GM21390 (cell line): ENCODE data around the gene ITGA5.

ENCODE experiments used
- ATAC-seq: cut with Tn5 transposase; IDR thresholded peaks from one replicate; pipeline ENCODE4 v1.9.1; 2021; ENCODE audit not compliant: unreplicated experiment

The ITGA5 gene

DNA sequence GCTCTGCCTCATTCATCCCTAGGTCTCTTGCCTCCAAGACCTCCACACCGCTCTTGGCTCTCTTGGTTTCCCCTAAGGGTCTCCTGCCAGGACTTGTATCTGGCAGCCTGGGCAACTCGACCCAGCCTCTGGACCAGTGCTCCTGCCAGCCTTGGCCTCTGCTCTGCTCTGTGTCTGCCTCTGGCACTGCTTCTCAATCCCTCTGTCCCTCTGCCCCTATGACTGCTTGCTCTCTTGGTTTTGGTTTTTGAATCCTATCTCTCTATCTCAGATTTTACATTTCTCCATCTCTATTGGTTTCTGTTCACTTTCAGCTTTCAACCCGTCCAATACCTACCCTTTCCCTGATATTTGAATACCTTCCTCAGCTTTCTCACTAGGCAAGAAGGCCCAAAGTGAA is 6.3 kb downstream of the ITGA5 start:
- no peak for ATAC-seq

DNA sequence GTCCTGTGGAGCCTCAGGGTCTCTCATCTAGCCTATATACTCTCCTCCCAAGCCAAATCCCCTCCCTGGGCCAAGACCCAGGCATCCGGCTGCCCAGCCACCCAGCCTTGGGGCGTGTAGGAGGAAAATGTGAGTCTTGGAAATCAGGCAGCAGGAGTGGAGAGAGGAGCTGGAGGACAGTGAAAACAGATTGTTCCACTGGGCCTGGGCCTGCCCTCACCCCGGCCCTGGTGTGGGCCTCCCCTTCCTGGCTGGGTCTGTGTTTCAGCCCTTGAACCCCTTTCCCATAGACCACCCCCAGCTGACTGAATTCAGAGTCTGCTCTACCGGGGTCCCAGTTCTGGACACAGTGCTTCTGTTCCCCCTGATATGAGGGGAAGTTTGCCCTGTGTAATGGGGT is 6.7 kb downstream of the ITGA5 start:
- no peak for ATAC-seq

DNA sequence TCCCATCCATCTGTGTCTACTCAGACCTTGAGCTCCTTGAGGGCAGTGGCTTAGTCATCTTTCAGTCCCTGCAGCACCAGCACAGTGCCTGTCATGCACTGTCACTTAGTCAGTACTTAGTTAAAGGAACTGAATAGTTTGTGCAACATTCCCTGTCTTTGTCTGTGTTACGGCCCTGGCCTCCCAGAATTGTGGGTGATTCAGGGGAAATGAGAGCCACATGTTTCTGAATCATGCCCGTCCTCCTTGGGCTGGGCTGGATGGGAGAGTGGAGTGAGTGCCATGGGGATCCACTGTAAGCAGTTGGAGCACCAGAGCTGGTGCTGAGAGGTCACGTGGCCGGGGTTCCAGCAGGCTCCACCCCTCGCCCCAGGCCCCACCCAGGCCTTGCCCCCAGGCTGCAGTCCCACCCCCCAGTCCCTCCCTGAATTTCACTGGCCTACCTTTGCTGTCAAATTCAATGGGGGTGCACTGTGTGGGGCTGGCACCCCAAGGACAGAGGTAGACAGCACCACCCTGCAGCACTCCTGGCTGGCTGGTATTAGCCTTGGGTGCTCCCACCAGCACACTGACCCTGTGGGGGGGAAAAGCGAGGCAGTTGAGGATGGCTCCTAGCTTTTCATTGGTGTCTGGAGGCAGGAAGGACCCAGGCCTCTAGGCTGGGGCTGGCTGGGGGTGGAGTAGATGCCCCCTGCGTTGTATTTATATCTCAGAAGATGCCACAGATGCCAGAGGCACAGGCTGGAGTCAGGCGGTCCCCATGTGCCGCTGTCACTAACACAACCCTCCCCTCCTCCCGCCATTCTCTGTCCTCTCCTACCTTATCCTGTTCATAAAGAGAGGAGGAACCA is 7.5 kb downstream of the ITGA5 start:
- no peak for ATAC-seq

DNA sequence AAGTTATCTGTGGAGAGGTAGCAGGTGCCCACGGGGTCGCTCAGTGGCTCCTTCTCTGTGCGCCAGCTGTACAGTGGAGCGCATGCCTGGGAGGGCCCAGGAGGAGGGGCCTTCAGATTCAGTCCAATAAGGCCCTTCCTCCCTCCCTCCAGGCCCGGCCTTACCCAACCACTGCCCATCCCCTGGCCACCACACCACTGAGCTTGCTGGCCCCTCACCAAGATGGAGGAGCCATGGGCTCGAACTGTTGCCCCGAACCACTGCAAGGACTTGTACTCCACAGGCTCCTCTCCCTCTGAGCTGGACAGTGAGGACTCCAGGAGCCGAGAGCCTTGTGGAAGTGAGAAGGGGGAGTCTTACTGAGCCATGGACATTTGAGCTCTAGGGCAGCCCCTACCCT is 9.8 kb downstream of the ITGA5 start:
- no peak for ATAC-seq

DNA sequence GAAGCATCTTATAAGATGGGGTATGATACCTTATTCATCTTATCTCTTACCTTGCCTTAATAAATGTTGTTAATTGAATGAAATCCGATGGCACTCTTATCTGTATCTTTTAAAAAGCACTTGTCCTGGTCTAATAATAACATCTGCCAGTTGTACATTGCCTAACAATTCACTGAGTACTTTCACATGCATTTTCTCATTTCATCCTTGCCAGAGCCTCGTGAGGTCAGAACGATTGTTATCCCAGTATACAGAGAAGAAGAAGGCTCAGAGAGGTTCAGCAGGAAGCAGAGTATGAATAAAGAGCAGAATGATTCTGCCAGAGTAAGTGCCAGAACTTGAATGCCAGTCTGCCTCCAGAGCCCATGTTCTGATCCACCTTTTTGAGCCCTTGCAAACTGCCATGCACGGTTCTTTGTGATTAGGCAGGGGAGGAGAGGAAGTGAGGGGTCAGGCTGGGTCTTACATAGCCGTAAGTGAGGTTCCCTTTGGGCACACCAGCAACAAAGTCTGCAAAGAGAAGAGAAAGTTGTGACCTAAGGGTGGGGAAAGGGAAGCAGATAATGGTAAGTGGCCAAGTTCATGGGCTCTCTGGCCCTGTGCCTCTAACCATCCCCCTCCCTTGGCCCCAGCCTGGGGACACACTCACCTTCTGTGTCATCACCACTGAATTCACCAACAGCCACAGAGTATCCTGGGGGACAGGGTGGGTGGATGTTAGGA is 11.7 kb downstream of the ITGA5 start:
- no peak for ATAC-seq

DNA sequence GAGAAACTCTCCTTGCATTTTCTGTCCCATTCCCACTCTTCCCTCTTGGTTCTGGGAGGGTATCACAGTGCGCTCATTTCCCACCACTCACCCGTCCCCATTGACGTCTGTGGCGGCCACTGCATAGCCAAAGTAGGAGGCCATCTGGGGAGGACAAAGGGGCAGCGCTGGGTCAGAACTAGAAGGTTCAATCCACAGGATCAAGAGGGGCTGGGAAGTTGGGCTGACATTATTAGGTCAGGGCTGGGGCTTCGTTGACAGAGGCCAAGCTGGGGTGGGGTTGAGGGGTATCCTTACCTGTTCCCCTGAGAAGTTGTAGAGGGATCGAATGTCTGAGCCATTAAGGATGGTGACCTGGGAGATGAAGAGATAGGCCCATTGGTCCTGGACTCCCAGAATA is 13.5 kb downstream of the ITGA5 start:
- ATAC-seq: no peak

DNA sequence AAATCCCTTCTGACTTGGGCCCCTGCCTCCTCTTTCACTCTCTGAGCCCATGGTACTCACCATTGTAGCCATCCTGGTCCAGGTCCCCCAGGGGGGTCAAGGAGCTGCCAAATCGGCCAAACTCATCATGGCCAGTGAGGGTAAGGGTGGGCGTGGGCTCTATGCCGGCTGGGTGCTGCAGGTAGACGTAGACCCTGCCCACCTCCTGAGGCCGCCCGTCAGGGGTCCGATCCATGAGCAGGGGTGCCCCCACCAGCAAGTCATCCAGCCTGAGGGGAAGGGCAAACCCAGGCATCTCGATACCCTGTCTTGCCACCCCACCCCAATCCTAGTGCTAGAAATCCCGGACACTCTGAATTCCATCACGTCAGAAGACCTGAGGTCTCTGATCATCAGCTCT is 14.0 kb downstream of the ITGA5 start:
- no peak for ATAC-seq

DNA sequence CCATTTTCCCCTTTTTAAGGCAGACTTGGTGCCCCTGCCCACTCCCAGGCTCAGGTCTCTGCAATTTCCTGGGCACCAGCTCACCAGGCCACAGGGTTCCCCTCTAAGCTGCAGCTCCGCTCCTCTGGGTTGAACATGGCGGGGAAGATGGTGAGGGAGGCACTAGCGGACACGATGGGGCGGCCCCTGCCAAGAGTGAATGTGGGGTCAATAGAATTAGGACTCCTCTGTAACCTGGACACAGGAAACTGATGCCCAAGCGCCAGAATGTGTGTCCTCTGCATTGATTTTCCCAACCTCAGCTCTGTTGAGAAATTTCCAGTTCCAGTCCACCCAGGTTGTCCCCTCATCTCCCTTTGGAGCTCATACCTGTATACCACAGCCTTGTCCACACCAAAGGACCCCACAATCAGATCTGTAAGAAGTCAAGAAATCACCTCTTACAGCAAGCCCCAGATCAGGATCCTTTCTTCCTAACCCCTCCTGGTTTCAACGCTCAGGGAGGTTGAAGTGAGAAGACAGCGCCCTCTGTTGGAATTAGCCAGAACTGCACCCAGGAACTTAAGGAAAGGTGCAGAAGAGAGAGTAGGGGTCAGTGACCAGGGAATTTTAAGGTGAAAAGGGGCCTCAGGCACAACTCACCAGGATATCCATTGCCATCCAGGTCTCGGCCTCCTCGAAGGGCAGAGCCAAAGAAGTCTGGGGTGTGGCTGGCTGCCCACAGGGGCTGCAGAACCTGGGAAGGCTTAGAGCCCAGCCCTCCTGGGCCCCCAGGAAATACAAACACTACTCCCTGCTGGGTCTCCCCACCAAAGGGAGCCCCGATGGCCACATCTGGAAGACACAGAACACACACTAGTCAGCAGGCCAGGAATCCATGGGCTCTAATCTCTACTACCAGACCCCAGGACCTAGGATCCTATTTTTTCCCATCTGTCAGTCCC is 14.7 kb downstream of the ITGA5 start:
- ATAC-seq: no peak

DNA sequence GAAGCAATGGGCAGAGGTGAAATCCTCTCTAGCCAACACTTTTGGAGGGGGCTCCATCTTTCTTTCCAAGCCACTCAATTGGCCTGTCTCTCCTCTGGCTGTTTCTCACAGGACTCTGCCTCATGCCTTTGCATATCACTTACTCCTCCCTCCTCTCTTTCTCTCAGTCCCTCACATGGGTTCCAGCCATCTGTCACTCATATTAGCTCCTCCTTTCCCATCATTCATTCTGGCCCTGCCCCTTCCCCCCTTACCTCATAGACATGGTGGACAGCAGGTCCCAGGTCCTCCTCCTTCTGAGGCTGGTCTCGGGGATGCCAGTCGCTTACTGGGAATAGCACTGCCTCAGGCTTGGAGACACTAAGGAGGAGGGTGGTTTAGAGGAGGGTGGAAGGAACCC is 17.9 kb downstream of the ITGA5 start:
- ATAC-seq: no peak

DNA sequence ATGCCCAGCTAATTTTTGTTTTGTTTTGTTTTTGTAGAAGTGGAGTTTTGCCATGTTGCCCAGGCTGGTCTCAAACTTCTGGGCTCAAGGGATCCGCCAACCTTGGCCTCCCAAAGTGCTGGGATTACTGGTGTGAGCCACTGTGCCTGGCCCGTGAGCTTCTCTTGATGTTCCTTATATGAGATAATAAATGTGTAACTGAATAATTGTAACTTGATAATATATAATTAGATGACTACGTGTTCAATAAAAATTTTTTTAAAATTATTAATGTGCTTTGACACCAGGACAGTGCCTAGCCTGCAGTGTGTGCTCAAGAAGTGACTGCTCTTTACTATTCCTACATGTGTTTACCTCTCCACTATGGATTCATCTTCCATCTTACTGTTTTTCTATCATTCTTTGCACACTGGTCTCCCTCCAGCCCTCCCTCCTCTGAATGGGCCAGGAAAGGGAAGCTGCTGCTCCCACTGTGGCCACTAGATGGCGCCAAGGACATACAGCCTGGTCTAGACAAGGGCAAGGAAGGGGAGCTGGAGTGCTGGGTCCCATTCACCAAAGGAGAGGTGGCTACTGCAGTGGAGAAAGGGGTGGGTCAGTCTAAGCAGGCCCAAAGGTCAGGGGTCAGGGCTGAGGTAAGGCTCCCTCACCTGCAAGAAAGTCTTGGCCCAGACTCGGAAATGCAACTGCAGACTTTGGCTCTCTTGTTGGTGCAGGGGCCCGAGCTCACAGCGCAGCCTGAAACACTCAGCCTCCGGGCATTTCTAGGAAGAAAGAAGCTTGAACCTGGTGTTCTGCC is 19.9 kb downstream of the ITGA5 start:
- peak; percentile 89 for ATAC-seq

DNA sequence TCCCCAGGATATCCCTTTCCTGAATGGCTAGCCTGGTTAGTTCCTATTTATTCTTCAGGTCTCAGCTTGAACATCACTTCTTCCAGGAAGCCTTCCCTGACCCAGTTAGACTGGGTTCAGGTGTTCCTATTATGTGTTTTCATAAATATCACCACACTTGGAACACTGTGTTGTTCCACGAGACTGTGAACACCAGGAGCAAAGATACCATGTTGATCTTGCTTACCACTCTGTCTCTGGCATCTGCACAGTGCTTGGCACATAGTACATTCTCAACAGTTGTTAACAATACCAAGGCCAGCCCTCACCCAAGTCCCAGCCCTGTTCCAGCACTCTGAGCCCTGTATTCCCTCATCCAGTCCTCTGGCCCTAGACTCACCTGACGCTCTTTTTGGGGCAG is 20.8 kb downstream of the ITGA5 start:
- no peak for ATAC-seq

DNA sequence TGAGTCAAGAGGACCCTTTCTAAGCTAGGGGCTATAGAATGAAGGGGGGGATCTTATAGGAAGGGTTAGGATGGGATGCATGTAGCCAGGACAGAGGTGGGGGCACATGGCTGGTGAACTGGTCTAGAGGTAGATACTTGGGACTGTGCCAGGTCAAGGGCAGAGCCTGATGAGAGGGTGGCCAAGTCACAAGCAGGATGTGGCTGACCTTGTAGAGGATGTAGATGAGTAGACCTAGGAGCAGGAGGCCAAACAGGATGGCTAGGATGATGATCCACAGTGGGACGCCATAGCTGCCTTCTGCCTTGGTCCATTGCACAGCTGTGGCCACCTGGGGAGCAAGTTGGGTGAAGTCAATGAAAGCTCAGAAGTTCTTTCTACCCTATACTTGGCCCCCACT is 21.9 kb downstream of the ITGA5 start:
- ATAC-seq: no peak

DNA sequence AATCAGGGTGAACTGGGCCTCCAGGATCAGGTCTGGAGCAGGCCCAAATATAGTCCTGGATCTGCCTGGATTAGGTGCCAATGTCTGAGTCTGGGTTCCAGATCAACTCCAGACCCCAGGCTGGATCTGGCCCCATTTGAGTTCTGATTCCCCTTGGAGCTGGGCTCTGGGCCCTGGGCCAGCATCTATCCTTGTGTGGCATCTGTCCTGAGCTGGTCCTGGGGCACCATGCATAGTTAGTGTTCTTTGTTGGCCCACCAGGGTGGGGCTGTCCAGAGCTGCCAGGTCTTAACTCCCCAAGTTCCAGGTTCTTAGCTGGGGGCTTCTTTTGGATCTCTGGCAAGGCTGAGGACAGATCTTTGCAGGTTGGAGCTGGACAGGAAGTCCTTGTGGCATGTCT is 23.5 kb downstream of the ITGA5 start:
- no peak for ATAC-seq

DNA sequence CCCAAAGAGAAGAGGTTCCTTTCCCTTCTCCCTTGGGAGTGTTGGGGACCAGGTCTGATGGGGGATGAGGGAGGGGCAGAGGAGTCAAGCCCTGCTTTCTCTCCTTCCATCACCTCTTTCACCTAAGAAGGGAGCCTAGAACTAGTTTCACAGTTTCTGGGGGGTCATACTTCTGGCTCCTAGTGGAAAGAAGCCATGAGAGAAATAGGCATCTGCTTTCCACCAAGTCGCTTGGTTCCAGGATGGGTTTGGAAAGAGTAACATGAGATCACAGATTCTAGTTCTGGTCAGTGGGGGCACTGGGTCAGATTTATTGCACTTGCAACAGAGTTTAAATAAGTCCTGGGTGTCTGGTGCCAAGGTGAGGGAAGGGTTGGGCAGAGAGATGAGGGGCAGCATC is 24.1 kb downstream of the ITGA5 start:
- ATAC-seq: no peak

DNA sequence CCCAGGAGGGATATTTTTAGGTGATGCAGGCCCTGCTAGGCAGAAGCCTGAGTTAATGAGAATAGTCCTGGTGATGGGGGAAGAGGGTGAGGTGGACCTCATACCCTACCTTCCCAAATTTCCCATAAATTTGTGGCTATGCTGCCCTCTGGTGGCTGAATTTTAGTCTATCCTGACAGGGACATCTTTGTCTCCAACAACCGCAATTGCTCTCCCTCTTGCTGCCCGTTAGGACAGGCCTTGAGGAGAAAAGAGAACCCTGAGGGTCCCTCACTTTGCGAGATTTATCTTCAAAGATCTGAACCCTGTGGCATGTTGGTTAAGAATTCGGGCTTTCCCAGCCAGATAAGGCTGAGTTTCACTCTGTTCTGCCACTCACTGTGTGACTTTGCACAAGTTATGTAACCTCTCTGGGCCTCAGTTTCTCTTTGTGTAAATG is 24.8 kb downstream of the ITGA5 start:
- no peak for ATAC-seq

DNA sequence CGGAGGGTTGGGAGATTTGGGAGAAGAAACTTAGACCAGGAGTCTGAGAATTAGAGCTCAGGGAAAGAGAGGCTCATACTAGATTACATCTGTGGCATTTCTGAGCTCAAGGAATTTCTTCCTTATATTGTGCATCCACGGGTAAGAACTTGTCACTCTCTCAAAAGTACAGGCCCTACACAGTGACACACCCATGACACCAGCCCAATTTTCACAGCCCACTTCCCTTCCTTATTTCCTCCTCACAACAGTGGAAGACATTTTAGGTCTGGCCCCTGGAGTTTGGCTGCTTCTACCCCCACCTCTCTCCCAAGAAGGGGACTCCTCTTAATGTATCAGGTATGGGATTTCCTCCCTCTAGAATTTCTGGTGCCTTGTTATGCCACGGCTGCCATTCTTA is 25.3 kb downstream of the ITGA5 start:
- ATAC-seq: no peak

DNA sequence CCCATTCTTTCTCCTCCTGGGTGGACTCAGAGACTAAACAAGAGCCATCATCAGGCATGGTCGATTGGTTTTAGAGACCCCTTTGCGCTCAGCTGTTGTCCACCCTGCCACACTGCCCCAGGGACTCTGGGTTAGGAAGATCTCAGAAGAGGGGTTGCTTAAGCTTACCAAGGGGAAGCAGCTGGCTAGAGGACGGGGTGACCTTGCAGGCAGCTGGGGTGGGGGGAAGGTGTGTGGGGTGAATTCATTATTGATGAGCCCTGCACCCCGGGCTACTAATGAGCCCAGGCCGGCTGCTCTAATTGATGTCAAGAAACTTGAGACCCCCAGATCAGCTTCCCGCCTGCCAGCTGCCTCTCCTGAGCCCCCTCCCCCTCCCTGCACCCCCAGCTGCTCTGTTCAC is 25.9 kb downstream of the ITGA5 start:
- no peak for ATAC-seq

DNA sequence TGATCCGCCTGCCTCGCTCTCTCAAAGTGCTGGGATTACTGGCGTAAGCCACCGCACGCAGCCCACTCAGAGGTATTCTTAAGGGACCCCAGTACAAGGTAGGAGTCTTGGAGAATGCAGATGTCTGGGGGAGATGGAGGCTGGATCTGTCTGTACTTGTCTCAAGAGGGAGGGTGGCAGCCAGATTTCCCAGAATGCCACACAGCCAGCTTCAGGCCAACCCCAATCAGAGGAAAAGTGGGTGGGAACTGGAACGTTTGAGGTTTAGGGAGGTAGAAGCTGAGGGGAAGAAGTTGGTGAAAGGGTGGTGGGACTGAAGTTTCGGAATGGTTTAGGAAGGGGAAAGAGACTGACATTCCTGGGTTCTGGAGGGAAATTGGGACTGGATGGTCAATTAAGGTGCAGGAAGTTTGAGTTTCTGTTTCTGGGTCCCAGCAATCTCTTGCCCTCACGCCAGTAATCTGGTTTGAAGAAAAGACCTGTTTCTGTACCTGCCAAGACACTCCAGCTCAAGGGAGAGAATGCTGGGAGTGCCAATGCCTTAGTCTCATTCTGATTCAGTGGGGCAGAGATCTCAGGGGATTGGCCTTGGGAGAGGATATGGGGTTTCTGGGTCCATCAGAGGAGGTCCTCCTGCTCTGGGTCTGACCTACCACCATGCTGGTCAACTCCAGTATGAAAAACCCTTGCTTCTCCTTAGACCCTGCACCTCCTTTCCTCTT is 26.4 kb downstream of the ITGA5 start:
- no peak for ATAC-seq

DNA sequence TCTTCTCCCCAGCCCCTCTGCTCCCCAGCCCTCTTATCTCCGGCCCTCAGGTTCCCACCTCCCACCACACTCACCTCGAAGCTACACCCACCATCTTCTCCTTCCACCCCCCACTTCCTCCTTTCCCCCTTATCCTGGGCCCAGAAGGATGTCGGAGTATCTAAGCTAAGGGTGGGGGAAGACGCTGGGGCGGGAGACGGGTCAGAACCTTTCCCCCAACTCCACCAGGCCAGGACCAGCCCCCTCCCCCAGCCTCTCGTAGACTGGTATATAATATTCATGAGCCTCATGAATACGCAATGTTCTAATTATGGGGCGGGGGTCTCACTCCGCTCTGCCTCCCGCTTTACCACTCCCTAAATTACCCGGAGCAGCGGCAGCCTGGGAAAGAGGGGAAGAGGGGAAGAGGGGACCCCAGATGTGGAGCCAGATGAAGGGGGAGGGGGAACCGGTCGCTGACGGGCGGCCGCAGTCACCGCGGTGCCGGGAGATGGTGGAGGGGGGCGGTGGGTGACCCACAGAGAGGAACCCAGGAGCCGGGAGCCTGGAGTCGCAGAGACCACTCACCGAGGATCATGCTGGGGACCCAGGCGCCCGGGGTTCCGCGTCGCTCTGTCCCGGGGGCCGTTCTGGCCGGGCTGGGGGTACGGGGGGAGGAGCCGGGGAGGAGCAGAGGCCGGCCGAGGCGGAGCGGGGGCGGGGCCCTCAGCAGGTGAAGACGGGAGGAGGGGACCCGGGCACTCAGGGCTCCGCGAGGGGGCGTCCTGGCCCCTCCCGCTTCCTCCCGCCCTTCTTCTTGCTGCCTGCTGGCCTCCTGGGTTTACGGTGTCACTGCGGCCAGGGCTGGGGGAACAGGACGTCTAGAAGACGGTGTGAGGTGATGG is 28.2 kb downstream of the ITGA5 start:
- ATAC-seq: peak; percentile 68
